DOHH2 (cell line): Measurements from ENCODE around the gene SF3B2.

Experiments used
- H3F3A ChIP-seq: fragments of 200-600 bp; sonication (generic), shearing (Covaris generic); 2 replicates; pipeline ENCODE4 v1.6.0; 2016; ENCODE audit warnings: antibody characterized with exemption, mild to moderate bottlenecking; ENCODE audit not compliant: control insufficient read depth, insufficient read depth
- H3K27ac ChIP-seq: fragments of 200-600 bp; sonication (generic); 2 replicates; pipeline ENCODE4 v1.5.1; 2014; ENCODE audit warnings: low read depth, mild to moderate bottlenecking, low read length, moderate library complexity
- H3K27me3 ChIP-seq: fragments of 200-600 bp; sonication (generic); 2 replicates; pipeline ENCODE4 v1.6.1; 2014; ENCODE audit warnings: mild to moderate bottlenecking, low read length, mixed read lengths; ENCODE audit not compliant: control insufficient read depth
- H3K36me3 ChIP-seq: fragments of 200-600 bp; sonication (generic); 2 replicates; pipeline ENCODE4 v1.6.1; 2014; ENCODE audit warnings: mild to moderate bottlenecking, low read length, moderate library complexity, mixed read lengths; ENCODE audit not compliant: control insufficient read depth
- H3K4me1 ChIP-seq: fragments of 200-600 bp; sonication (generic); 2 replicates; pipeline ENCODE4 v1.6.1; 2014; ENCODE audit warnings: mild to moderate bottlenecking, low read length, mixed read lengths; ENCODE audit not compliant: control insufficient read depth
- H3K4me2 ChIP-seq: fragments of 200-600 bp; sonication (generic); 2 replicates; pipeline ENCODE4 v1.6.0; 2014; ENCODE audit warnings: mild to moderate bottlenecking, low read length, moderate library complexity
- H3K4me3 ChIP-seq: fragments of 200-600 bp; sonication (generic); 2 replicates; pipeline ENCODE4 v1.5.1; 2014; ENCODE audit warnings: mild to moderate bottlenecking, low read length, mixed read lengths
- H3K79me2 ChIP-seq: fragments of 200-600 bp; sonication (generic); 2 replicates; pipeline ENCODE4 v1.6.1; 2014; ENCODE audit warnings: mild to moderate bottlenecking, low read length, mixed read lengths; ENCODE audit not compliant: control insufficient read depth
- H3K9me2 ChIP-seq: fragments of 200-600 bp; sonication (generic); replicated peaks from 2 replicates; pipeline ENCODE4 v1.6.1; 2014; ENCODE audit warnings: mild to moderate bottlenecking, low read length, mixed read lengths; ENCODE audit not compliant: control insufficient read depth
- H3K9me3 ChIP-seq: fragments of 200-600 bp; sonication (generic); 2 replicates; pipeline ENCODE4 v1.6.1; 2014; ENCODE audit warnings: antibody characterized with exemption, low read length, mixed read lengths; ENCODE audit not compliant: control insufficient read depth, insufficient read depth
- H4K20me1 ChIP-seq: fragments of 200-600 bp; sonication (generic); 2 replicates; pipeline ENCODE4 v1.6.0; 2014; ENCODE audit warnings: low read depth, mild to moderate bottlenecking, antibody characterized with exemption, low read length, moderate library complexity; ENCODE audit not compliant: control insufficient read depth, insufficient read depth
- EZH2phosphoT487 ChIP-seq: fragments of 200-600 bp; sonication (generic); IDR thresholded peaks from 2 replicates; pipeline ENCODE4 v1.6.1; 2017; ENCODE audit warnings: borderline replicate concordance, mild to moderate bottlenecking, antibody characterized with exemption, low read length, moderate library complexity, mixed read lengths
- TF ChIP-seq, protein P1 (sequence below): fragments of 200-600 bp; sonication (generic); IDR thresholded peaks from one replicate; pipeline ENCODE4 v1.5.1; 2014; ENCODE audit warnings: antibody characterized with exemption, mild to moderate bottlenecking, low read depth, low read length; ENCODE audit not compliant: poor library complexity, severe bottlenecking

Gene SF3B2

GRCh38 chr11:66106786-66107599 lies 54.8 kb downstream of the SF3B2 start:
- no peaks in the 10 kb centered on the region for H4K20me1 ChIP-seq
- H3K9me3 ChIP-seq: no peaks in the 10 kb centered on the region
- peaks cover 16% of the 10 kb centered on the region for H3F3A ChIP-seq
- H3K4me2 ChIP-seq: no peak overlapping the region
- H3K9me2 ChIP-seq: no peaks in the 10 kb centered on the region
- no peaks in the 10 kb centered on the region for H3K27me3 ChIP-seq
- TF ChIP-seq EZH2phosphoT487: no peak
- TF ChIP-seq, protein P1, sequence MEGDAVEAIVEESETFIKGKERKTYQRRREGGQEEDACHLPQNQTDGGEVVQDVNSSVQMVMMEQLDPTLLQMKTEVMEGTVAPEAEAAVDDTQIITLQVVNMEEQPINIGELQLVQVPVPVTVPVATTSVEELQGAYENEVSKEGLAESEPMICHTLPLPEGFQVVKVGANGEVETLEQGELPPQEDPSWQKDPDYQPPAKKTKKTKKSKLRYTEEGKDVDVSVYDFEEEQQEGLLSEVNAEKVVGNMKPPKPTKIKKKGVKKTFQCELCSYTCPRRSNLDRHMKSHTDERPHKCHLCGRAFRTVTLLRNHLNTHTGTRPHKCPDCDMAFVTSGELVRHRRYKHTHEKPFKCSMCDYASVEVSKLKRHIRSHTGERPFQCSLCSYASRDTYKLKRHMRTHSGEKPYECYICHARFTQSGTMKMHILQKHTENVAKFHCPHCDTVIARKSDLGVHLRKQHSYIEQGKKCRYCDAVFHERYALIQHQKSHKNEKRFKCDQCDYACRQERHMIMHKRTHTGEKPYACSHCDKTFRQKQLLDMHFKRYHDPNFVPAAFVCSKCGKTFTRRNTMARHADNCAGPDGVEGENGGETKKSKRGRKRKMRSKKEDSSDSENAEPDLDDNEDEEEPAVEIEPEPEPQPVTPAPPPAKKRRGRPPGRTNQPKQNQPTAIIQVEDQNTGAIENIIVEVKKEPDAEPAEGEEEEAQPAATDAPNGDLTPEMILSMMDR: no peak
- peaks cover 67% of the 10 kb centered on the region for H3K4me1 ChIP-seq
- no peak overlapping the region for H3K4me3 ChIP-seq
- no peak overlapping the region for H3K27ac ChIP-seq
- peaks cover 16% of the 10 kb centered on the region for H3K36me3 ChIP-seq
- H3K79me2 ChIP-seq: peaks cover 88% of the 10 kb centered on the region

GRCh38 chr11:66107600-66108510 lies 55.7 kb downstream of the SF3B2 start:
- H3K4me1 ChIP-seq: peaks cover 70% of the 10 kb centered on the region
- H3K9me3 ChIP-seq: no peaks in the 10 kb centered on the region
- H3K4me3 ChIP-seq: no peak overlapping the region
- H3K36me3 ChIP-seq: peaks cover 16% of the 10 kb centered on the region
- H3K27me3 ChIP-seq: no peaks in the 10 kb centered on the region
- peaks cover 23% of the 10 kb centered on the region for H3F3A ChIP-seq
- H4K20me1 ChIP-seq: no peaks in the 10 kb centered on the region
- H3K79me2 ChIP-seq: peaks cover 88% of the 10 kb centered on the region
- H3K27ac ChIP-seq: no peak overlapping the region
- TF ChIP-seq, protein P1: no peak
- no peak for TF ChIP-seq EZH2phosphoT487
- no peaks in the 10 kb centered on the region for H3K9me2 ChIP-seq
- H3K4me2 ChIP-seq: no peak overlapping the region

GRCh38 chr11:66109294-66109693 lies 57.1 kb downstream of the SF3B2 start:
- Histone ChIP-seq H3K9me3 (no peaks in the 10 kb centered on the region), H3K36me3 (peaks cover 12% of the 10 kb centered on the region), H3K4me1 (peaks cover 70% of the 10 kb centered on the region), H3K9me2 (no peaks in the 10 kb centered on the region), H3K27ac (peak overlapping the region; percentile 21), H3K27me3 (no peaks in the 10 kb centered on the region), H3K79me2 (peaks cover 88% of the 10 kb centered on the region), H4K20me1 (no peaks in the 10 kb centered on the region), H3F3A (peaks cover 32% of the 10 kb centered on the region), H3K4me2 (peak overlapping the region; percentile 77; the same call in 1 of the 2 replicates), H3K4me3 (no peak overlapping the region)
- TF ChIP-seq, protein P1: no peak
- no peak for TF ChIP-seq EZH2phosphoT487
